Fibroblast of pulmonary artery (primary cell): Measurements from ENCODE around the gene PSMD2.
"Not testable (repeated sequence)": the region's sequence is repeated elsewhere in the genome, so short reads cannot be mapped to it uniquely, and the experiment has no call there.

Experiments used
- DNase-seq: peaks from one replicate; pipeline ENCODE4 v3.0.0-alpha.2; 2010; ENCODE audit warnings: low read depth
- H3K4me3 ChIP-seq: replicated peaks from 2 replicates; pipeline ENCODE4 v1.5.1; 2011; ENCODE audit warnings: low read depth, mild to moderate bottlenecking, control low read depth, low read length, moderate library complexity
- TF ChIP-seq, protein P1 (sequence below): IDR thresholded peaks from 2 replicates; pipeline ENCODE4 v1.5.1; 2011; ENCODE audit warnings: mild to moderate bottlenecking, control low read depth, low read length, inconsistent platforms; ENCODE audit errors: missing control alignments

Gene PSMD2

DNA sequence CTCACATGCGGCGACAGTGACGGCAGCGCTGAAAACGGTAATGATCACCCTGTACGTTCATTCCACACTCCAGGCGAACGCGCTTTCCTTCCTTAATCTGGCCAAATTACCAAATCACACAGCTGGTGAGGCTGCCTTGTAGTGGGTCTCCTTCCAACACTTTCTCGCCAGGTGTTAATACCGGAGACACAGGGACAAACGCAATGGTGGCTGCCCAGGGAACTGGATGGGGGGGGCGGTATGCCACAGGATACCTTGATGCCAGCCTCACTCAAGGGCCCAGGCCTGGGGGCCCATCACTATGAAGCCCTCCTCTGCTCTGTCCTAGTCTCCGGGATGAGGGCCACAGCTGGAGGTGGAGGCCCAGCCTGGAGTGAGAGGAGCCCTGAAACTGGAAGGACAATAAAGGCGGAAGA lies 36.3 kb upstream of the PSMD2 start:
- TF ChIP-seq, protein P1, sequence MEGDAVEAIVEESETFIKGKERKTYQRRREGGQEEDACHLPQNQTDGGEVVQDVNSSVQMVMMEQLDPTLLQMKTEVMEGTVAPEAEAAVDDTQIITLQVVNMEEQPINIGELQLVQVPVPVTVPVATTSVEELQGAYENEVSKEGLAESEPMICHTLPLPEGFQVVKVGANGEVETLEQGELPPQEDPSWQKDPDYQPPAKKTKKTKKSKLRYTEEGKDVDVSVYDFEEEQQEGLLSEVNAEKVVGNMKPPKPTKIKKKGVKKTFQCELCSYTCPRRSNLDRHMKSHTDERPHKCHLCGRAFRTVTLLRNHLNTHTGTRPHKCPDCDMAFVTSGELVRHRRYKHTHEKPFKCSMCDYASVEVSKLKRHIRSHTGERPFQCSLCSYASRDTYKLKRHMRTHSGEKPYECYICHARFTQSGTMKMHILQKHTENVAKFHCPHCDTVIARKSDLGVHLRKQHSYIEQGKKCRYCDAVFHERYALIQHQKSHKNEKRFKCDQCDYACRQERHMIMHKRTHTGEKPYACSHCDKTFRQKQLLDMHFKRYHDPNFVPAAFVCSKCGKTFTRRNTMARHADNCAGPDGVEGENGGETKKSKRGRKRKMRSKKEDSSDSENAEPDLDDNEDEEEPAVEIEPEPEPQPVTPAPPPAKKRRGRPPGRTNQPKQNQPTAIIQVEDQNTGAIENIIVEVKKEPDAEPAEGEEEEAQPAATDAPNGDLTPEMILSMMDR = no peak
- no peak for DNase-seq
- no peak overlapping the region for H3K4me3 ChIP-seq

DNA sequence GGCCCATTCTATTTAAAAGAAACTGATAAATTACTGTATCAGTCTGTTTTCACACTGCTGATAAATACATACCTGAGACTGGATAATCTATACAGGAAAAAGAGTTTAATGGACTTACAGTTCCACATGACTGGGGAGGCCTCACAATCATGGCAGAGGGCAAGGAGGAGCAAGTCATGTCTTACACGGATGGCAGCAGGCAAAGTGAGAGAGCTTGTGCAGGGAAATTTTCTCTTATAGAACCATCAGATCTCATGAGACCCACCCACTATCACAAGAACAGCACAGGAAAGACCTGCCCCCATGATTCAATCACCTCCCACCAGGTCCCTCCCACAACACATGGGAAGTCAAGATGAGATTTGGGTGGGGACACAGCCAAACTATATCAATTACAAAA lies 31.8 kb upstream of the PSMD2 start:
- H3K4me3 ChIP-seq, DNase-seq: not testable (repeated sequence)

DNA sequence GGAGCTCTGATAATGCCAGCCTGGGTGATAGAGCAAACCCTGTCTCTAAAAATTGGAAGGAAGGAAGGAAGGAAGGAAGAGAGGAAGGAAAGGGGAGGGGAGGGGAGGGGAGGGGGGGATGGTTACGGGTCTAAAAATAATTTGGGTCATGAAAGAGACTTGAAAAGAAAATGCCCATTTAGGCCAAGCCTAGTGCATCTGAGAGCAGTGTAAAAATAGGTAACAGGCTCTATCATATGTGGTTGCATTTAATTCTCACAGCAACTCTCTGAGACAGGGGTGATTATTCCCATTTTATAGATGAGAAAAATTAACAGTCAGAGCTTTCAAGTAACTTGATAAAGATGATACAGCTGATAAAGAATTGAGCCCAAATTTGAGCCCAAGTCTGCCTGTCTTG lies 26.8 kb upstream of the PSMD2 start:
- no peak for DNase-seq
- TF ChIP-seq, protein P1 = no peak
- no peak overlapping the region for H3K4me3 ChIP-seq

DNA sequence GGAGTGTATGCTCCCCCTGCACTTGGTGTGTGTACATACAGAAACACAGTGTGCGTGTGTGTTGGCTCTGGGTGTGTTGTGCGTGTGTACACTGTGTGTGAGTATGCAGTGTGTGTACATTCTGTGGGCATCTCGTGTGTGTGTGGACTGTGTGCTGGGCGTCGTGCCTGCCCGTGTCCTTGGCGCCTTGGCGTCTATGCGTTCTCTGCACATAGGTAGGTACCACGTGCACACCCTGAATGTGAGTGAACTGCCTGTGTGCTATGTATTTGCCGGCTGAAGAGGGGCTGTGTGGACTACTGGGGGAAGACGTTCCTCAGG lies 23.7 kb upstream of the PSMD2 start:
- DNase-seq = no peak
- no peak overlapping the region for H3K4me3 ChIP-seq
- TF ChIP-seq, protein P1 = no peak

DNA sequence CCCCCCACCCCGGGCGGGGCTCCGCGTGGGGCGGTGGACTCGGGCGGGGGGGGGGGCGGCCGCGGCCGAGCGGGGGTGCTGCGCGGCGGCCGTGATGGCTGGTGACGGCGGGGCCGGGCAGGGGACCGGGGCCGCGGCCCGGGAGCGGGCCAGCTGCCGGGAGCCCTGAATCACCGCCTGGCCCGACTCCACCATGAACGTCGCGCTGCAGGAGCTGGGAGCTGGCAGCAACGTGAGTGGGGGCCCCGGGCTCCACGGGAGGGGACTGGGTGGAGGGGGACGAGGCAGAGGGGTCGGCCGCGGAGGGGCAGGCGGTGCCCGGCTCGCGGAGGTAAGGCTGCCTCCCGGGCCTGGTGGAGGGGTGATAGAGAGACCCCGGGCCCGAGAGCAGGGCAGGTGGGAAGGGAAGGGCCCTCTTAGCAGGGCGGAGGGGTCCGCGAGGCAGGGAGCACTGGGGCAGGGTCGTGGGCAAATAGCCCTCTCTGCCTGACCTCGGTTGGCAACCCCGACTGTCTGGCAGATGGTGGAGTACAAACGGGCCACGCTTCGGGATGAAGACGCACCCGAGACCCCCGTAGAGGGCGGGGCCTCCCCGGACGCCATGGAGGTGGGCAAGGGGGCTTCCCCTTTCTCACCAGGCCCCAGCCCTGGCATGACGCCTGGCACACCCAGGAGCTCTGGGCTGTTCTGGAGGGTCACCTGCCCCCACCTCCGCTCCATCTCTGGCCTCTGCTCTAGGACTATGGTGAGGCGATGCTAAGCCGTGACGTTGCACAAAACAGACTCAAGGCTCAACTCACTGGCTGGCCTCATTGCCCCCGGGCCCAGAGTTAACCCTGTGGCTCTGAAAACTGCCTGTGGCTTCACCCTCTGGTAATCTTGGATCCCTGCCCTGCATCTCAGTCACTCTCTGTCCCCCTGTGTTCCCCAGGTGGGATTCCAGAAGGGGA lies 22.8 kb upstream of the PSMD2 start, which contains the start of gene ECE2:
Gene ECE2 (plus strand): TSS at position 62 of the 950 bp plus-strand sequence. CDS start 132 bp downstream, at position 194.
- no peak for DNase-seq
- no peak within 1 kb of the TSS for H3K4me3 ChIP-seq
- TF ChIP-seq, protein P1 = no peak

DNA sequence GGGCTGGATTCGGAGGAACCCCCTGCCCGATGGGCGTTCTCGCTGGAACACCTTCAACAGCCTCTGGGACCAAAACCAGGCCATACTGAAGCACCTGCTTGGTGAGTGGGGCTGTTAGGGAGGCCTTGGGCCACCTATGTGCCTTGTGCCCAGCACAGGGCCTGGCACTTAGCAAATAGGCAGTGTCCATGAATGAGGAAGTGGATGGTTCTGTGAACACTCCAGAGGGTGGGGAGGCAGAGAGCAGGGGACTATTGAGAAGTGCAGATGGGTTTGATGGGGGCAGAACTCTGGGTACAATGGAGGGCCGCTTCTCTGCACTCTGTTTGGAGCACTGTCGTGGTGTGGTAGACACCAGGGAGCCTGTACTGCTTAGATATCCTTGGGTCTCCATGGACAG lies 21.7 kb upstream of the PSMD2 start:
- no peak overlapping the region for H3K4me3 ChIP-seq
- no peak for DNase-seq
- TF ChIP-seq, protein P1 = no peak

DNA sequence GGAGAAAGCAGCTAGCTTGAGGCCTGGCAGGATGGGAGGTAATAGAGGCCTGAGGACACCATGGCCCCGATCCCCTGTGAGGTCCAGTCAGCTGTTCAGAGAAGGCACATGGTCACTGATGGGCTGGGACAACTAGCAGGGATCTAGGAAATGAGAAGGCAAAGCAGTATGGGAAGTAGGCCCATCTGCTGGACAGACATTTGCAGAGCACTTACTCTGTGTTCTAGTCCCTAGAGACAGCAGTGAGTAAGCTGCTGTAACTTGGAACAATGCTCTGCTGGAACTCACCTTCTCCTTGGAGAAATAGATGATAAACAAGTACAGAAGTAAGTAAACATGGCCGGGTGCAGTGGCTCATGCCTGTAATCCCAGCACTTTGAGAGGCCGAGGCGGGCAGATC lies 16.1 kb upstream of the PSMD2 start:
- no peak for DNase-seq
- TF ChIP-seq, protein P1 = no peak
- no peak overlapping the region for H3K4me3 ChIP-seq
